Large intestine (tissue), 3 donors: Measurements from ENCODE around the gene ROCK2. TPM values are rescaled to one million over a fixed set of nuclear protein-coding genes. Genes with fewer than 3 reads are reported as not detected.
"Not testable (repeated sequence)": the region's sequence is repeated elsewhere in the genome, so short reads cannot be mapped to it uniquely, and the experiment has no call there.

Source experiments
- DNase-seq, 2 donors: peaks; one replicate each; pipeline versions ENCODE4 v3.0.0 to v3.0.0-alpha.2; 2013
- H3K27ac ChIP-seq: one replicate; pipeline ENCODE4 v1.5.1; 2013; ENCODE audit warnings: low read length
- H3K27me3 ChIP-seq: 2 replicates; pipeline ENCODE4 v1.6.1; 2013; ENCODE audit warnings: low read length; ENCODE audit not compliant: control insufficient read depth, insufficient read depth
- H3K36me3 ChIP-seq: 2 replicates; pipeline ENCODE4 v1.6.1; 2013; ENCODE audit warnings: low read length; ENCODE audit not compliant: control insufficient read depth, insufficient read depth
- H3K4me1 ChIP-seq: one replicate; pipeline ENCODE4 v1.6.1; 2013; ENCODE audit warnings: low read length; ENCODE audit not compliant: control insufficient read depth, insufficient read depth
- H3K4me3 ChIP-seq: one replicate; pipeline ENCODE4 v1.5.1; 2013; ENCODE audit warnings: low read length
- H3K9me3 ChIP-seq: one replicate; pipeline ENCODE4 v1.6.1; 2013; ENCODE audit warnings: mild to moderate bottlenecking, low read depth, low read length, moderate library complexity; ENCODE audit not compliant: control insufficient read depth
- WGBS: methylation state at CpG from one replicate; pipeline ENCODE4 v1.1.5; 2013; ENCODE audit warnings: low lambda C conversion rate; ENCODE audit not compliant: insufficient coverage; 5-methylcytosine and 5-hydroxymethylcytosine counted together
- polyA plus RNA-seq: library from polyadenylated mRNA; unstranded; fragments of 120-200 nt; gene quantifications from one replicate; pipeline ENCODE4 v1.2.1, GENCODE V29; 2013

ROCK2 gene
- polyA plus RNA-seq, 1 donor = 42.5 TPM

DNA sequence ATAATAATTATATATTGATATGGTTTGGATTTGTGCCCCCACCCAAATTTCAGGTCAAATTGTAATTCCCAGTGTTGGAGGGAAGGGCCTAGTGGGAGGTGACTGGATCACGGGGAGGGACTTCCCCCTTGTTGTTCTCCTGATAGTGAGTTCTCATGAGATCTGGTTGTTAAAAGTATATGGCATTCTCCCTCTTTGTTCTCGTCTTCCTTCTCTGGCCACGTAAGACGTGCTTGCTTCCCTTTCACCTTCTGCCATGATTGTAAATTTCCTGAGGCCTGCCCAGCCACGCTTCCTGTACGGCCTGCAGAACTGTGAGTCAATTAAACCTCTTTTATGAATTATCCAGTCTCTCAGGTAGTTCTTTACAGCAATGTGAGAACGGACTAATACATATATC lies 88.3 kb downstream of the ROCK2 start:
- Histone ChIP-seq H3K4me1 (no peaks in the 10 kb centered on the region), H3K4me3 (no peak overlapping the region), H3K27me3 (no peaks in the 10 kb centered on the region), H3K36me3 (peaks cover 9% of the 10 kb centered on the region), H3K27ac (no peak overlapping the region), H3K9me3 (no peaks in the 10 kb centered on the region)
- DNase-seq = no peak
- no CpG with 5 or more reads among the region's 7 CpGs for WGBS

DNA sequence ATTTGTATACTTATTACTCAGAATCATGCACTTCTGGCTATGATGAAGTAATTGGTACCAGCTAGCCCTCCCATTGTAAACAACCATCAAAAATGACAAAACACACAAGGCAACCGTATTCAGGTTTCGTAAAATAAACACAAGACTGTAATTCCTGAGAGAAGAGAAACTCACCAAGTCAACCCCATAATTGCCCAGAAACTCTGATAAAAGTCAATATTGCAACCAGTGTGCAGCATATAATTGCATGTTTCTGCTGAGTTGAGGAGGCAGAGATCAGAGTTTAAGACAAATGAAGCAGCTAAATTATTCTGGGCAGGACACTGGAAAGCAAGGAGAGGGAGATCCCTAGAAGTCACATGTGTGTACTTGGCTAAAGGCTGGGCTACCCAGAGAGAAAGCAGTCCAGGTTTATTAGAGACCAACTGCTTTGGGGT lies 90.3 kb downstream of the ROCK2 start:
- Histone ChIP-seq H3K4me3 (no peak overlapping the region), H3K36me3 (peaks cover 9% of the 10 kb centered on the region), H3K9me3 (no peaks in the 10 kb centered on the region), H3K27me3 (no peaks in the 10 kb centered on the region), H3K27ac (peak overlapping the region; percentile 61), H3K4me1 (no peaks in the 10 kb centered on the region)
- DNase-seq = peak; percentile 68 to 82
- no CpG with 5 or more reads among the region's 2 CpGs for WGBS

DNA sequence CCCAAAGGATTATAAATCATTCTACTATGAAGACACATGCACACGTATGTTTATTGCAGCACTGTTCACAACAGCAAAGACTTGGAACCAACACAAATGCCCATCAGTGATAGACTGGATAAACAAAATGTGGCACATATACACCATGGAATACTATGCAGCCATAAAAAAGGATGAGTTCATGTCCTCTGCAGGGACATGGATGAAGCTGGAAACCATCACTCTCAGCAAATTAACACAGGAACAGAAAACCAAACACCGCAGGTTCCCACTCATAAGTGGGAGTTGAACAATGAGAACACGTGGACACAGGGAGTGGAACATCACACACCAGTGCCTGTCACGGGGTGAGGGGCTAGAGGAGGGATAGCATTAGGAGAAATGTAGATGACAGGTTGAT lies 92.0 kb downstream of the ROCK2 start:
- not testable (repeated sequence) for H3K4me1 ChIP-seq, H3K9me3 ChIP-seq
- WGBS = no CpG with 5 or more reads among the region's 4 CpGs

DNA sequence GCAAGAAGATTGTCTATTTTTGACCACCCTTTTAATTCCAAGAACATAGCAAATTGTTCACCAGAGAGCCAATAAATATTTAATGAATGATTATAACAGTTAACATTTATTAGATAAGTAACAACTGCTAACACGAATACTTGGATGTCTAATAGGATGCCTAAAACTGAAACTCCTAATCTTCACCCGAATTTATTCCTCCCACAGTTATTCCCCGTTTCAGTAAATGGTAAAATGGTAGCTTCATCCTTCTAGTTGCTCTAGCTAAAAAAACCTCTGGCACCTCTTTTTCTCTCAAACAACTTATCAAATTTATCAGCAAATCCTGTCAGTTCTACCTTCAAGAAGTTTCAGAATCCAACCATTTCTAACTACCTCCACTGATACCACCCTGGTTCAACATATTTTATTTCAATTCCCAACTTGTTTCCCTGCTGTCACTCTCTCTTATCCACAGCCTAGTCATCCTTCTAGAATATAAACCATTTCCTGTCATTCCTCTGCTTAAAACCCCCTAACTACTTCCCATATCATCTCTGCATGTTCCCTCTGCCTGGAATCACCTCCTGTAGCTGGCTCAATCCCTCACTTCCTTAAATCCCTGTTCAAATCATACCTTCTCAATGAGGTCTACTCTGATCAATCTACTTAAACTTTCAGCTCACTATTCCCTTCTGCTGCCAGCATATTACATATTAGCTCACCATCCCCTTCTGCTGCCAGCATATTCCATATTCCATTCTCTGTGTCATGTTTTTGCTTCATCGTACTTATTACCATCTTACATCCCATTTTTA lies 93.8 kb downstream of the ROCK2 start:
- DNase-seq = no peak
- peaks cover 9% of the 10 kb centered on the region for H3K36me3 ChIP-seq
- H3K4me1 ChIP-seq = no peaks in the 10 kb centered on the region
- H3K27me3 ChIP-seq = no peaks in the 10 kb centered on the region
- H3K4me3 ChIP-seq = no peak overlapping the region
- WGBS = 100% methylated on average over 4 of the region's 4 CpGs
- no peak overlapping the region for H3K27ac ChIP-seq
- H3K9me3 ChIP-seq = no peaks in the 10 kb centered on the region

More for the DNA sequence above, 92.0 kb downstream of the ROCK2 start:
- not testable (repeated sequence) for H3K27me3 ChIP-seq, H3K27ac ChIP-seq, DNase-seq, H3K4me3 ChIP-seq
- peaks cover 18% of the 10 kb centered on the region for H3K36me3 ChIP-seq

DNA sequence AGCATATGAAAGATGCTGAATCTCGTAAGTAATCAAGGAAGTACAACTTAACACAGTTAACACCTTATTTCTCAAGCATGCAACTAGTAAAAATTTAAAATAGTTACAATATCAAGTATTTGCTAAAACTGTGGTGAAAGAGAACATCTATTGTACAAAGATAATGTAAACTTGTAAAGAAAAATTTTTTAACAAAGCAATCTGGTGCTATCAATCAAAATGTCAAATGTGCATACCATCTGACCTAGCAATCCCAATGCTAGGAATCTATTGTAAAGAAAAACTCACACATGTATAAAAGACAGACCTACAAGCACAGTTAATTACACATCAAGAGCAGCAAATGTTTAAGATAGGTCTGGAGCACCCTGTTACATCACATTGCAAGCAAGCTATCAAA lies 99.1 kb downstream of the ROCK2 start:
- no peak overlapping the region for H3K27ac ChIP-seq
- H3K27me3 ChIP-seq = no peaks in the 10 kb centered on the region
- 100% methylated on average over 1 of the region's 1 CpG for WGBS
- peaks cover 23% of the 10 kb centered on the region for H3K36me3 ChIP-seq
- H3K4me3 ChIP-seq = no peak overlapping the region
- H3K4me1 ChIP-seq = no peaks in the 10 kb centered on the region
- no peaks in the 10 kb centered on the region for H3K9me3 ChIP-seq
- no peak for DNase-seq

DNA sequence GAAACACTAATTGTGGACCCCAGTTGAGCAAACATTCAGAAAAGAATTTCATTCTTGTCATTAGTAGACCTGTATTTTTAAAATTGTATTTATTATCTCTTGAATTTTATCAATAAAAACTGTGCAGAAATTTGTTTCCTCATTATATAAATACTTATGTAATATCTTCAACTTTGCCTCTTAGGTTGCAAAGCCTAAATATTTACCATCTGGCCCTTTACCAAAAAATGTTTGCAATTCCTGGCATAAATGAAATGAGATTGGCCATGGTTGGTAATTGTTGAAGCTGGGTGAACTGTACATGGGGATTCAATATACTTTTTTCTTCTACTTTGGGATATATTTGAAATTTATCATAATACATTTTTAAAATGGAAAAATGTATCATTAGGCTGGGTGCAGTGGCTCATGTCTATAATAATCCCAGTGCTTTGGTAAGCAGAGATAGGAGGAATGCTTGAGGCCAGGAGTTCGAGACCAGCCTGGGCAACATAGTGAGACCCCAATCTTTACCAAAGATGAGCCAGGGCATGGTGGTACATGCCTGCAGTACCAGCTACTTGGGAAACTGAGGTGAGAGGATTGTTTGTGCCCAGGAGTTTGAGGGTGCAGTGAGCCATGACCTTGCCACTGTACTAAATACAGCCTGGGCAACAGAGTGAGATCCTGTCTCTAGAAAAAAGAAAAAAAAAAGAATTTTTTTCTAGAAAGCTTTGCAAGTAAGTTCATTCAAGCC lies 100.2 kb downstream of the ROCK2 start:
- H3K27me3 ChIP-seq = no peaks in the 10 kb centered on the region
- no peak for DNase-seq
- no CpG with 5 or more reads among the region's 1 CpG for WGBS
- peaks cover 23% of the 10 kb centered on the region for H3K36me3 ChIP-seq
- no peak overlapping the region for H3K27ac ChIP-seq
- H3K4me1 ChIP-seq = no peaks in the 10 kb centered on the region
- H3K9me3 ChIP-seq = no peaks in the 10 kb centered on the region
- no peak overlapping the region for H3K4me3 ChIP-seq

DNA sequence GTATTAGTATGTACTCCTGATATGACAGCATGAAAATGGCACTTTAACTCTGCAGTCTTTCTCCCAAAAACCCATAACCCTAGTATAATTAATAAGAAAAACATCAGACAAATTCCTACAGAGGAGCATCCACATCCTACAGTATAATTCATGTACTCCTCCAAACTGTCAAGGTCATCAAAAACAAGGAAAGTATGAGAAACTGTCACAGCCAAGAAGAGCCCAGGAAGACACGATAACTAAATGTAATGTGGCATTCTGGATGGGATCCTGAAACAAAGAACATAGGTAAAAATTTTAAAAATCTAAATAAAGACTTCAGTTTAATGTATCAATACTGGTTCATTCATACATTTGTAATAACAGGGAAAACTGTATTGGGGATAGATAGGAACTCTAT lies 100.9 kb downstream of the ROCK2 start:
- no peak for DNase-seq
- Histone ChIP-seq H3K4me3 (no peak overlapping the region), H3K36me3 (peaks cover 24% of the 10 kb centered on the region), H3K9me3 (no peaks in the 10 kb centered on the region), H3K4me1 (no peaks in the 10 kb centered on the region), H3K27me3 (no peaks in the 10 kb centered on the region), H3K27ac (no peak overlapping the region)
- WGBS = no CpG with 5 or more reads among the region's 1 CpG

DNA sequence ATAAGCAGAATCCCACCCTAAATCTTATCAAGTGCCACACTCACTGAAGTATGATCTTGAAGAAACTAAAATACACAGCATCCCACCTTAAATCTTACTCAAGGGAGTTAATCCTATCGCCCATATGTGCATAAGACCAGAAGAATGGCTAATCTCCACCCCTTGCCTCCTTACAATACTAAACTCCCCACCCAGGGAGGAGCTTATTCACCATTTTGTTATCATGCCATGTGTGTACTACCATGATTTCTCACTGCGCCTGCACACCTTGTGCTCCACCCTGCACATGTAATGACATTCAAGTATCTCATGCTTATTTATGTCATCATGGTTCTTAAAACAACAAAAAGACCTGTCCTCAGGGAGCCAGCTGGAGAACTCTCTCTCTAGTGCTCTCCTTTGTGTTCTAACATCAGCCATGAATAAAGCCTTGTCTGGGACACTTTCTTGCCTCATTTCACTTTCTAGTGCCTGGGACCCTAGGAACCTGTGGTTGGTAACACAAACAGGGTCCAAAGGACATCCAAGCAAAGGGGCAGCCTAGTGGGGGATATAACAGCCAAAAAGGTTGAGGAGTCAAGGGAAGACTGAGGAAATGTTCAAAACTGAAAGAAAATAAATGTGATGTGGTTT lies 101.8 kb downstream of the ROCK2 start:
- Histone ChIP-seq H3K9me3 (no peaks in the 10 kb centered on the region), H3K36me3 (peaks cover 20% of the 10 kb centered on the region), H3K4me3 (no peak overlapping the region), H3K4me1 (no peaks in the 10 kb centered on the region), H3K27me3 (no peaks in the 10 kb centered on the region), H3K27ac (no peak overlapping the region)
- DNase-seq = no peak
- no CpG with 5 or more reads among the region's 2 CpGs for WGBS

DNA sequence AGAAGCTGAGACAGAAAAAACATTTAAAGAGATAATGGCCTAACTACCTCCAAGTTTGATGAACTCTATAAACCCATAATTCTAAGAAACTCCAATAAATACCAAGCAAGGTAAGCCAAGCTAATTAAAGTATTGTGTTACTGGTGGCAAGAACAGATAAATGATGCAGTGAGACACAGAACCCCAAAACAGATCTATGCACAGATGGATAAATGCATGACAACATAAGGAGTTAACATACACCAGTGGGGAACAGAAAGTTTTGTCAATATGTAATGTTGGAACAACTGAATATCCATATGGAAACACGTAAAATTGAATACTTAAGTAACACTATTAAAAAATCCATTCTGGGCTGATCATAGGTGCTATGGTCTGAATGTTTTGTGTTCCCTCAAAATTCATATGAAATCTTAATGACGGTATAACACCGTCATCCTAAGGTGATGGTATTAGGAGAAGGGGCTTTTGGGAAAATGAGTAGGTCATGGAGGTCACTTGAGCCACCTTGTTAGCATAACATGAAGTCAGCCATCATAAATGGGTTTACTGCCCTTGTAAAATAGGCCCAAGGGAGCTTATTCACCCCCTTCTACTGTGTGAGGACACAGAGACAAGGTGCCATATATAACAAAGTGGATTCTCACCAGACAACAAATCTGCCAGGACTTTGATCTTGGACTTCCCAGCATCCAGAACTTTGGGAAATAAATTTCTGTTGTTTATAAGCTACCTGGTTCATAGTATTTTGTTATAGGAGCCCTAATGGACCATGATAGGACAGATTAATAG lies 102.8 kb downstream of the ROCK2 start:
- DNase-seq = no peak
- Histone ChIP-seq H3K4me3 (no peak overlapping the region), H3K9me3 (no peaks in the 10 kb centered on the region), H3K27me3 (no peaks in the 10 kb centered on the region), H3K4me1 (no peaks in the 10 kb centered on the region), H3K36me3 (peaks cover 18% of the 10 kb centered on the region), H3K27ac (no peak overlapping the region)
- WGBS = no CpG with 5 or more reads among the region's 3 CpGs
